BE2C (cell line): ENCODE data around the gene MEIS2.

Experiments used
- DNase-seq: peaks from one replicate; pipeline ENCODE4 v3.0.0-alpha.2; 2020
- H3K27me3 ChIP-seq: fragments of 250-450 bp; sonication (Bioruptor Pico); 2 replicates; pipeline ENCODE4 v1.5.1; 2020; ENCODE audit warnings: mild to moderate bottlenecking
- H3K36me3 ChIP-seq: fragments of 250-450 bp; sonication (Bioruptor Pico); 2 replicates; pipeline ENCODE4 v1.5.1; 2020; ENCODE audit warnings: mild to moderate bottlenecking
- H3K4me1 ChIP-seq: fragments of 250-450 bp; sonication (Bioruptor Pico); 2 replicates; pipeline ENCODE4 v1.5.1; 2020
- H3K4me3 ChIP-seq: 2 replicates; pipeline ENCODE4 v1.5.1; 2011; ENCODE audit warnings: low read depth, low read length
- H3K9me3 ChIP-seq: fragments of 250-450 bp; sonication (Bioruptor Pico); 2 replicates; pipeline ENCODE4 v1.5.1; 2020
- TF ChIP-seq, protein P1 (sequence below): IDR thresholded peaks from 2 replicates; pipeline ENCODE4 v1.5.1; 2012; ENCODE audit warnings: mild to moderate bottlenecking, low read depth, low read length

MEIS2 gene

DNA sequence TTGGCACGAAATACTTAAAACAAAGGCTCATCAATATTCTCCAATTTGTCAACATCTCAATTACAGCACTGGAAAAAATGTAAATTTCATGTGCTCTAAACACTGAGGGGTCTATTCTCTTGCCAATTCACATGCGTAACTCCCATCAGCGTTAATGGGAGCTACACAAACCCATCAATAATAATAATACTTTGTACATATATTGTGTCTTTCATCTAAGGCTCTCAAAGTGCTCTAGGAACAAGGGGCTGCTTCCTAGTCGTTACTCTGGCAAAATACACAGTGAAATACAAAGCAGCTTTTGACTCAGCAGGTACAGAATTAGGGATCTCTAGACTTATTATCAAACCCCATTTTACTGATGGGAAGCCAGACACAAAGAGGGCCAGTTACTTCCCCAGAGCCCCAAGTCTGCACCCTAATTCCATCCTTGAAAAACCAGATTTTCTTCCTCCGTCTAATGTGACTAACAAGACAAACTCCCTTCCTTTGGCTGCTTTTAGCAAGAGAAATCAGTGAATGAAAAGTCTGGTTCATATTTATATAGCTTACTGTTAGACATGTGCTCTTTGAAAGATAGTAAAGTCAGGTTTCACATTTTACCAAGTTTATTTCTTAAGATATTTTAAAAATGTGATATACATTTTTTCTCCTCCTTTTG lies 20.0 kb downstream of the MEIS2 start:
- no peak for DNase-seq
- Histone ChIP-seq H3K27me3 (no peaks in the 10 kb centered on the region), H3K36me3 (peaks cover 92% of the 10 kb centered on the region), H3K4me3 (no peak overlapping the region), H3K9me3 (no peaks in the 10 kb centered on the region), H3K4me1 (peaks cover 18% of the 10 kb centered on the region)
- TF ChIP-seq, protein P1, sequence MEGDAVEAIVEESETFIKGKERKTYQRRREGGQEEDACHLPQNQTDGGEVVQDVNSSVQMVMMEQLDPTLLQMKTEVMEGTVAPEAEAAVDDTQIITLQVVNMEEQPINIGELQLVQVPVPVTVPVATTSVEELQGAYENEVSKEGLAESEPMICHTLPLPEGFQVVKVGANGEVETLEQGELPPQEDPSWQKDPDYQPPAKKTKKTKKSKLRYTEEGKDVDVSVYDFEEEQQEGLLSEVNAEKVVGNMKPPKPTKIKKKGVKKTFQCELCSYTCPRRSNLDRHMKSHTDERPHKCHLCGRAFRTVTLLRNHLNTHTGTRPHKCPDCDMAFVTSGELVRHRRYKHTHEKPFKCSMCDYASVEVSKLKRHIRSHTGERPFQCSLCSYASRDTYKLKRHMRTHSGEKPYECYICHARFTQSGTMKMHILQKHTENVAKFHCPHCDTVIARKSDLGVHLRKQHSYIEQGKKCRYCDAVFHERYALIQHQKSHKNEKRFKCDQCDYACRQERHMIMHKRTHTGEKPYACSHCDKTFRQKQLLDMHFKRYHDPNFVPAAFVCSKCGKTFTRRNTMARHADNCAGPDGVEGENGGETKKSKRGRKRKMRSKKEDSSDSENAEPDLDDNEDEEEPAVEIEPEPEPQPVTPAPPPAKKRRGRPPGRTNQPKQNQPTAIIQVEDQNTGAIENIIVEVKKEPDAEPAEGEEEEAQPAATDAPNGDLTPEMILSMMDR: no peak

DNA sequence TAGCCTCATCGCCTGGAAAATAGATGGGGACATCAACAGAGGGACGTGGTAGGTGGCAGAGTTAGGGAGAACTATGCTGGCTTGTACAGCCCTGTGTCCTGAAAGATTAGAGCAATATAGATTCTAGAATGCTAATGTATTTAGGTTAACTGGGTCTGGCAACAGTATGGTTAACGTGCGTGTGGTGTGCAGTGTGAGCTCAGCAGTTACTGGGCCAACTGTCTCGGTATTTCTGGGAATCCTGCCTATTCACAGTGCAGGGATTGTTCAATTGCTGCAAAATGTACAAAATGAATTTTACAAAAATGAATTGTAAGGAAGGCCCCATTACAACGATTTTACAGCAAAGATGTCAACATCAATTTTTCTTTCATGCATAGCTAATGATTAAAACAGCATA lies 20.6 kb downstream of the MEIS2 start:
- peaks cover 92% of the 10 kb centered on the region for H3K36me3 ChIP-seq
- TF ChIP-seq, protein P1: no peak
- no peak for DNase-seq

DNA sequence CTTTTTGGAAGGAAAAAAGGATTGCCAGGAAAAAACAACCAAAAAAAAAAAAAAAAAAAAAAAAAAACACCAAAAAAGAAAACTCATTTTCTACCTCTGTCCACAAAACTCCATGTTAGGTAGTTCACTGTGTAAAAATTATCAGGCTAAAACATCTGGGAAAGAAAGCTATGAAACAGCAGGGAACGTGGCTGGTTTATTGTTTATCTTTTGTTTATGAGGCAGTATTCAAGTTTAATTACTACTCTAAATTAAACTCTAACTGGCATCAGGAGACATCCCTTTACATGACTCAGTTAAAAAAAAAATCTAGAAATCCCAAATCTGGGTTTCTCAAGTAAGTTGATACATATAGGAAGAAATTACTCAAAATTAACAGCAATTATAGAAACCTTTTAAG lies 21.8 kb downstream of the MEIS2 start:
- H3K36me3 ChIP-seq: peaks cover 90% of the 10 kb centered on the region
- H3K27me3 ChIP-seq: no peaks in the 10 kb centered on the region
- H3K4me1 ChIP-seq: peaks cover 18% of the 10 kb centered on the region
- no peaks in the 10 kb centered on the region for H3K9me3 ChIP-seq
- DNase-seq: no peak
- TF ChIP-seq, protein P1: no peak
- H3K4me3 ChIP-seq: no peak overlapping the region

More for the DNA sequence above, 20.6 kb downstream of the MEIS2 start:
- no peak overlapping the region for H3K4me3 ChIP-seq
- H3K27me3 ChIP-seq: no peaks in the 10 kb centered on the region
- H3K4me1 ChIP-seq: peaks cover 18% of the 10 kb centered on the region
- H3K9me3 ChIP-seq: no peaks in the 10 kb centered on the region

DNA sequence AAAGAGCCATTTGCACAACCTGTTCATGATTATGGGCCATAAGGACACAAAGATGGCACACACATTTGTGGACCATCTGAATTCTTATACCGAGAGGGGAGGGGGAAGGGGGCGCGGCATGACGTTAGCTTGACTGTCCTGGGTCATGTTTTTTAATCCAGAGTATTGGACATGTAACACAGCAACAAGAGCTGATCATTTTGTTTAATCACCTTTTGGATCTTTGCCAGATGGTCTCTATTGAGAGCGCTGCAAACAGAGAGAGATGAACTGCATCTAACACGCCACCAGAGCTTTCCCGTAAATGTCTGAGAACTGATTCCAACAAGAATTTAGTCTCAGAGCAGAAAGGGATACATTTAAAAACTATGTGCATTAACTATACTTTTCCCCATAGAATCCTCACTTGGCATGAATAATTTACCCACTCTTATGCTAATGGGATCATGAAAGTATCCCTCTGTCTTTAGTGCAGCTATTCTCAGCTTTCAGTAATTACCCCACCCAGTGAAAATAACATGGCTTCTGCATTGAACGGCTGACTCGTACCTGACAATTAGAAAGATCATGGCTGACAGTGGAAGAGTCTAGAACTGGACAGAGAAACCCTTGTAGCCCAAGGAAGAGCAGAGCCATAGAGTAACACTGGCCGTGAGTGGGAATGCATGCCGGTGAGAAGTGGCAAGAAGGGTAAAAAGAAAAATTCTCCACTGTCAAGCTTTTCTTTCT lies 22.6 kb downstream of the MEIS2 start:
- H3K4me1 ChIP-seq: peaks cover 18% of the 10 kb centered on the region
- TF ChIP-seq, protein P1: no peak
- DNase-seq: no peak
- H3K9me3 ChIP-seq: no peaks in the 10 kb centered on the region
- no peaks in the 10 kb centered on the region for H3K27me3 ChIP-seq
- H3K4me3 ChIP-seq: no peak overlapping the region
- peaks cover 90% of the 10 kb centered on the region for H3K36me3 ChIP-seq

DNA sequence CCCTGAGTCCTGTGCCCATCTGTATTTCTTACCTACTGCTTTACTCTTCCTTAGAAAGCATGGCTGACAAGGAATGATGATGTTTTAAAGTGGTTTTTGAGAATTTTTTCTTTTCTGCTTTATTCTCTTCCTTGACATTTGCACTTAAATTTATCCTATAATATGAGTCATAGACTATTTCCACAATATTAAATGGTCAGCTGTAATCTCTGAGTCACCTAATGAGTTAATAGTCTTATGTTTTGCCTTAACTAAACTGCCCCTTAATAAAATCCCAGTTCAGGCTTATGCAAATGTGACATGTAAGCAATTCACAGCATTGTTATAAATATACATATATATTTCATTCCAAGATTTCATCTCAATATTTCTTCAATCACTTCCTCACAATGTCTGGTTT lies 23.8 kb downstream of the MEIS2 start:
- no peak for DNase-seq
- Histone ChIP-seq H3K4me3 (no peak overlapping the region), H3K27me3 (no peaks in the 10 kb centered on the region), H3K4me1 (peaks cover 18% of the 10 kb centered on the region), H3K36me3 (peaks cover 90% of the 10 kb centered on the region), H3K9me3 (no peaks in the 10 kb centered on the region)
- TF ChIP-seq, protein P1: no peak

DNA sequence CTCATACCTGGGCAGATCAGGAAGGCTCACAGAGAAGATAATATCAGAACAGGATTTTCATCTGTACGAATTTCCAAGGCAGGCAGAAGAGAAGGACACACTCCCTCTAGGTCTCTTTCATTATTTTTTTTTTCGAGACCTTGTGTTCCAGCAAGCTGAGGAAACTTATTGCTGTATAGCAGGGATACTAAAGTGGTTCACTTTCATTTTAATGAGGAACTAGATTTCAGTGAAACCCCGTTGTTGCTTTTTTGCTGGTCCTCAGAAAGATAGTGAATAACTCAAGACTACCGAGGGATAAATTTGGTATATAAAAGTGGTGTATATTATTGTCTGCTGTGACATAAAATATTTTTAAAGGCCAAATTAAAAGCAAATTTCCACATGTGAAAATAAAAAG lies 24.6 kb downstream of the MEIS2 start:
- no peaks in the 10 kb centered on the region for H3K9me3 ChIP-seq
- TF ChIP-seq, protein P1: no peak
- H3K36me3 ChIP-seq: peaks cover 90% of the 10 kb centered on the region
- DNase-seq: no peak
- H3K4me1 ChIP-seq: peaks cover 18% of the 10 kb centered on the region
- no peak overlapping the region for H3K4me3 ChIP-seq
- no peaks in the 10 kb centered on the region for H3K27me3 ChIP-seq
